SK-N-SH (cell line): Measurements from ENCODE around the gene TP53BP1. TPM values are rescaled to one million over a fixed set of nuclear protein-coding genes. Genes with fewer than 3 reads are reported as not detected.
A peak's percentile ranks its signal among the peaks of the same experiment; 100 is the strongest.

Experiments used
- CTCF ChIA-PET: fragments of 300-600, 350-600 bp; formaldehyde crosslinking; extraction: SDS; loops from one replicate; lab custom pipeline; 2021; lab: Yijun Ruan, JAX
- POLR2A ChIA-PET: fragments of 350-600 bp; sonication (Branson Sonifier 250); formaldehyde crosslinking; extraction: SDS; loops from one replicate; lab custom pipeline; 2020; ENCODE audit warnings: antibody characterized with exemption, inconsistent platforms; lab: Yijun Ruan, JAX
- DNase-seq: peaks from one replicate; pipeline ENCODE4 v3.0.0; 2012
- H2AFZ ChIP-seq: fragments of 200-600 bp; sonication (generic); 2 replicates; pipeline ENCODE4 v1.8.1; 2016; ENCODE audit warnings: antibody characterized with exemption, mild to moderate bottlenecking, low read depth
- H3F3A ChIP-seq: fragments of 200-600 bp; sonication (generic); replicated peaks from 2 replicates; pipeline ENCODE3; 2016; ENCODE audit warnings: antibody characterized with exemption, mild to moderate bottlenecking; ENCODE audit not compliant: insufficient read depth
- H3K27ac ChIP-seq, 2 experiments: fragments of 200-500 bp in 1 of 2; fragments of 200-600 bp in 1 of 2; sonication (Bioruptor generic) in 1 of 2; sonication (generic), shearing (Covaris generic) in 1 of 2; 2 replicates each; pipeline versions ENCODE4 v1.5.1 to v1.6.1; 2014 to 2016; ENCODE audit warnings: low read depth in 2 of 2, inconsistent platforms in 1 of 2, low read length in 1 of 2, mild to moderate bottlenecking in 1 of 2, mixed read lengths in 1 of 2
- H3K27me3 ChIP-seq: fragments of 200-600 bp; sonication (generic), shearing (Covaris generic); 2 replicates; pipeline ENCODE4 v1.6.1; 2016; ENCODE audit warnings: mixed run types; ENCODE audit not compliant: insufficient read depth
- H3K36me3 ChIP-seq, 2 experiments: fragments of 200-500 bp in 1 of 2; fragments of 200-600 bp in 1 of 2; sonication (Bioruptor generic) in 1 of 2; sonication (generic) in 1 of 2; replicated peaks in 1 of 2; 2 replicates each; pipeline versions ENCODE3 to v1.5.1; 2014 to 2016; ENCODE audit warnings: low read length in 1 of 2, mild to moderate bottlenecking in 1 of 2; ENCODE audit not compliant: insufficient read depth in 2 of 2, control insufficient read depth in 1 of 2
- H3K4me1 ChIP-seq, 2 experiments: fragments of 200-500 bp in 1 of 2; fragments of 200-600 bp in 1 of 2; sonication (Bioruptor generic) in 1 of 2; sonication (generic), shearing (Covaris generic) in 1 of 2; 2 replicates each; pipeline versions ENCODE4 v1.5.1 to v1.6.1; 2014 to 2016; ENCODE audit warnings: low read depth in 1 of 2, low read length in 1 of 2, mixed run types in 1 of 2; ENCODE audit not compliant: insufficient read depth in 2 of 2, control insufficient read depth in 1 of 2
- H3K4me2 ChIP-seq: fragments of 200-600 bp; sonication (generic), shearing (Covaris generic); 2 replicates; pipeline ENCODE4 v1.6.1; 2017; ENCODE audit warnings: mixed run types
- H3K4me3 ChIP-seq, 2 experiments: fragments of 200-500 bp in 1 of 2; fragments of 200-600 bp in 1 of 2; sonication (Bioruptor generic) in 1 of 2; sonication (generic), shearing (Covaris generic) in 1 of 2; 2 replicates each; pipeline versions ENCODE4 v1.5.1 to v1.8.1; 2014 to 2016; ENCODE audit warnings: low read depth in 2 of 2, inconsistent platforms in 1 of 2, low read length in 1 of 2, mild to moderate bottlenecking in 1 of 2, mixed read lengths in 1 of 2, moderate library complexity in 1 of 2
- H3K79me2 ChIP-seq: fragments of 200-600 bp; sonication (generic); 2 replicates; pipeline ENCODE4 v1.8.1; 2017; ENCODE audit warnings: mild to moderate bottlenecking; ENCODE audit not compliant: insufficient read depth
- H3K9ac ChIP-seq: fragments of 200-600 bp; sonication (generic); 2 replicates; pipeline ENCODE4 v1.6.1; 2017; ENCODE audit warnings: mixed run types
- H3K9me2 ChIP-seq: fragments of 200-600 bp; sonication (generic); 2 replicates; pipeline ENCODE4 v1.6.1; 2017; ENCODE audit warnings: mixed run types
- H3K9me3 ChIP-seq: fragments of 200-600 bp; sonication (generic); 2 replicates; pipeline ENCODE4 v1.6.1; 2017; ENCODE audit warnings: mixed run types, mild to moderate bottlenecking, moderate library complexity
- H4K20me1 ChIP-seq: fragments of 200-600 bp; sonication (generic); 2 replicates; pipeline ENCODE4 v1.6.1; 2017; ENCODE audit warnings: mild to moderate bottlenecking, mixed run types; ENCODE audit not compliant: insufficient read depth
- CHD2 ChIP-seq: fragments of 150-350 bp; IDR thresholded peaks from 2 replicates; pipeline ENCODE4 v1.6.1; 2018; ENCODE audit warnings: low read length; ENCODE audit not compliant: partially characterized antibody
- ELF1 ChIP-seq: IDR thresholded peaks from 2 replicates; pipeline ENCODE4 v1.4.0; 2012
- FOXJ3 ChIP-seq: sonication (generic); formaldehyde crosslinking; IDR thresholded peaks from 2 replicates; pipeline ENCODE4 v1.5.1; 2020; ENCODE audit warnings: mild to moderate bottlenecking, missing genetic modification reagents
- JUND ChIP-seq: IDR thresholded peaks from 2 replicates; pipeline ENCODE4 v1.4.0; 2012
- MEF2A ChIP-seq: IDR thresholded peaks from 2 replicates; pipeline ENCODE4 v1.4.0; 2012; ENCODE audit warnings: low read depth, borderline replicate concordance
- MXI1 ChIP-seq: IDR thresholded peaks from 2 replicates; pipeline ENCODE4 v1.6.1; 2012; ENCODE audit warnings: mild to moderate bottlenecking, low read depth, low read length, improper control_type of control experiment
- POLR2AphosphoS5 ChIP-seq: IDR thresholded peaks from 2 replicates; pipeline ENCODE4 v1.6.1; 2012; ENCODE audit warnings: low read depth, low read length
- RFX5 ChIP-seq: IDR thresholded peaks from 2 replicates; pipeline ENCODE4 v1.6.1; 2012; ENCODE audit warnings: mild to moderate bottlenecking, improper control_type of control experiment, low read length
- RXRA ChIP-seq: IDR thresholded peaks from 2 replicates; pipeline ENCODE4 v1.4.0; 2012; ENCODE audit warnings: low read depth, mild to moderate bottlenecking, borderline replicate concordance
- SMC3 ChIP-seq: IDR thresholded peaks from 2 replicates; pipeline ENCODE4 v1.6.1; 2012; ENCODE audit warnings: low read depth, low read length, improper control_type of control experiment
- YY1 ChIP-seq: IDR thresholded peaks from 2 replicates; pipeline ENCODE4 v1.4.0; 2012; ENCODE audit warnings: low read depth, mild to moderate bottlenecking
- WGBS: methylation state at CpG from one replicate; pipeline ENCODE4 v1.1.6; 2017; ENCODE audit warnings: low lambda C conversion rate; 5-methylcytosine and 5-hydroxymethylcytosine counted together
- polyA plus RNA-seq, 3 experiments: library from polyadenylated mRNA; depleted of rRNA; stranded (reverse); fragments of >200 nt; gene quantifications; 2 replicates each; pipeline ENCODE4 v1.2.3, GENCODE V29; 2012
- TF ChIP-seq, protein P1 (sequence below): IDR thresholded peaks from 2 replicates; pipeline ENCODE4 v1.6.1; 2012; ENCODE audit warnings: mild to moderate bottlenecking, low read depth, low read length, moderate library complexity

The TP53BP1 gene
- polyA plus RNA-seq, 1 of the 3 experiments (the other 2 are of a cell fraction): 27.1 TPM

DNA sequence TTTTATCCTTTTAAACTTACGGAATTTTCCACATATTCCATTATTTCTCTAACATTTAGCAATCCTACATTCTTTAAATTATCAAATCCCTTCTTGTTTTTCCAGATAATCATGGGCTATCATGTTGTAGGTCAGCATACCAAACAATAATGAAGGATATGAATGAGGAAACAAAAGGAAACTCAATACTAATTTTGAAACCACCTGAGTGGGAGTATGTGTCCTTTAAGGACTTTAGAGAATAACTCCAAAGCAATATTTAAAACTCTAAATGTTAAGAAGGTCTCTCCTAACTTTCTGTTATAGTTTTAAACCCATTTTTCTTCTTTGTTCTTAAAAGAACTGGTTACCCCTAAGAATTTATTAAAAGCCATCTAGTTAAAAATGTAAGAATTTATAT, 43.0 kb downstream of the TP53BP1 start:
- H3F3A ChIP-seq: peaks cover 2% of the 10 kb centered on the region
- H3K9ac ChIP-seq: no peak overlapping the region
- 84% methylated on average over 1 of the region's 1 CpG for WGBS
- H3K4me1 ChIP-seq: no peaks in the 10 kb centered on the region
- DNase-seq: no peak
- H2AFZ ChIP-seq: no peak overlapping the region
- no peaks in the 10 kb centered on the region for H3K9me2 ChIP-seq
- peaks cover 33 to 71% of the 10 kb centered on the region in 2 experiments for H3K36me3 ChIP-seq
- H3K27ac ChIP-seq: no peak overlapping the region
- H3K9me3 ChIP-seq: no peaks in the 10 kb centered on the region
- H3K79me2 ChIP-seq: peaks cover 64% of the 10 kb centered on the region
- no peak overlapping the region for H3K4me3 ChIP-seq
- H4K20me1 ChIP-seq: peaks cover 12% of the 10 kb centered on the region; the same call in 1 of the 2 replicates
- TF ChIP-seq CHD2 (no peak), ELF1 (no peak), JUND (no peak), MEF2A (no peak), SMC3 (no peak), YY1 (no peak), POLR2AphosphoS5 (no peak), MXI1 (no peak)
- TF ChIP-seq, protein P1, sequence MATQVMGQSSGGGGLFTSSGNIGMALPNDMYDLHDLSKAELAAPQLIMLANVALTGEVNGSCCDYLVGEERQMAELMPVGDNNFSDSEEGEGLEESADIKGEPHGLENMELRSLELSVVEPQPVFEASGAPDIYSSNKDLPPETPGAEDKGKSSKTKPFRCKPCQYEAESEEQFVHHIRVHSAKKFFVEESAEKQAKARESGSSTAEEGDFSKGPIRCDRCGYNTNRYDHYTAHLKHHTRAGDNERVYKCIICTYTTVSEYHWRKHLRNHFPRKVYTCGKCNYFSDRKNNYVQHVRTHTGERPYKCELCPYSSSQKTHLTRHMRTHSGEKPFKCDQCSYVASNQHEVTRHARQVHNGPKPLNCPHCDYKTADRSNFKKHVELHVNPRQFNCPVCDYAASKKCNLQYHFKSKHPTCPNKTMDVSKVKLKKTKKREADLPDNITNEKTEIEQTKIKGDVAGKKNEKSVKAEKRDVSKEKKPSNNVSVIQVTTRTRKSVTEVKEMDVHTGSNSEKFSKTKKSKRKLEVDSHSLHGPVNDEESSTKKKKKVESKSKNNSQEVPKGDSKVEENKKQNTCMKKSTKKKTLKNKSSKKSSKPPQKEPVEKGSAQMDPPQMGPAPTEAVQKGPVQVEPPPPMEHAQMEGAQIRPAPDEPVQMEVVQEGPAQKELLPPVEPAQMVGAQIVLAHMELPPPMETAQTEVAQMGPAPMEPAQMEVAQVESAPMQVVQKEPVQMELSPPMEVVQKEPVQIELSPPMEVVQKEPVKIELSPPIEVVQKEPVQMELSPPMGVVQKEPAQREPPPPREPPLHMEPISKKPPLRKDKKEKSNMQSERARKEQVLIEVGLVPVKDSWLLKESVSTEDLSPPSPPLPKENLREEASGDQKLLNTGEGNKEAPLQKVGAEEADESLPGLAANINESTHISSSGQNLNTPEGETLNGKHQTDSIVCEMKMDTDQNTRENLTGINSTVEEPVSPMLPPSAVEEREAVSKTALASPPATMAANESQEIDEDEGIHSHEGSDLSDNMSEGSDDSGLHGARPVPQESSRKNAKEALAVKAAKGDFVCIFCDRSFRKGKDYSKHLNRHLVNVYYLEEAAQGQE: no peak
- no peaks in the 10 kb centered on the region for H3K27me3 ChIP-seq
- H3K4me2 ChIP-seq: no peak overlapping the region
- CTCF ChIA-PET: interaction anchor here (0.7 to 1.4 kb wide), 2 partner anchors 17 to 64 kb away, joined by 3 to 4 read pairs; no protein-coding TSS in a partner anchor
- POLR2A ChIA-PET: no interaction called here

- peaks cover 12% of the 10 kb centered on the region; the same call in 1 of the 2 replicates for H4K20me1 ChIP-seq
- no peak overlapping the region for H3K9ac ChIP-seq
- no peaks in the 10 kb centered on the region for H3K9me3 ChIP-seq
- 96% methylated on average over 2 of the region's 2 CpGs for WGBS
- H3F3A ChIP-seq: peaks cover 14% of the 10 kb centered on the region
- CTCF ChIA-PET: interaction anchor here (0.8 kb wide), 2 partner anchors 12 to 68 kb away, joined by 3 read pairs; no protein-coding TSS in a partner anchor
- no peak overlapping the region for H3K4me3 ChIP-seq
- no peaks in the 10 kb centered on the region for H3K4me1 ChIP-seq
- H3K27ac ChIP-seq: no peak overlapping the region
- H2AFZ ChIP-seq: no peak overlapping the region
- peaks cover 36 to 61% of the 10 kb centered on the region in 2 experiments for H3K36me3 ChIP-seq
- no peak for DNase-seq
- peak; percentile 88 for TF ChIP-seq RFX5
- TF ChIP-seq FOXJ3 (CRISPR knock-in tag): no peak
- TF ChIP-seq RXRA: no peak
- TF ChIP-seq, all 33 proteins: peak for 1
- no peaks in the 10 kb centered on the region for H3K27me3 ChIP-seq
- POLR2A ChIA-PET: no interaction called here
- no peak overlapping the region for H3K4me2 ChIP-seq
- peaks cover 29% of the 10 kb centered on the region; the same call in 1 of the 2 replicates for H3K79me2 ChIP-seq
- H3K9me2 ChIP-seq: no peaks in the 10 kb centered on the region
Measured at GRCh38 chr15:43446344-43446743, 46.6 kb downstream of the TP53BP1 start.
